ENCODE results near the gene SYK. TPM values are rescaled to one million over a fixed set of nuclear protein-coding genes. Genes with fewer than 3 reads are reported as not detected.

The SYK gene
- total RNA-seq, 2 donors from 2014 or later, result 2.5 to 6.0 TPM

DNA sequence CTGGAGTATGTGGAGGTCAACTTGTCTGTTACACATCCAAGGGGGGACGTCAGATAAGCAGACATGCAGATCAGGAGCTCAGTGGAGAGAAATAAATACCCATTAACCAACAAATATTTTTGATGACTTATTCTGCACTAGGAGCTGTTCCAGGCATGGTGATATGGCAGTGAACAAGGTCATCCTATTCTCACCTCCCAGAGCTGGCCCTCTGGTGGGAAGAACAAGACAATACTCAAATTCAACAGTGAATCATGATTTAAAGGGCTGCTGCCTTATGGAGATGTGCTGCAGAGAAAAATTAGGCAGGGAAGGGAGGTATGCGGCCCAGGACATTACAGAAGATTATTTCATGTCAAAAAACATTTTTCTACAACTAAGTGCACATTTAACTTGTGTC is 36.5 kb downstream of the SYK start:
- no peaks in the 10 kb centered on the region for H3K36me3 ChIP-seq (ENCODE audit: control insufficient read depth, insufficient read depth, low read length)
- Mint-ChIP-seq H3K4me1 (no peaks in the 10 kb centered on the region), H3K36me3 (ENCODE audit: low read depth) (no peaks in the 10 kb centered on the region), H3K27me3 (ENCODE audit: insufficient read depth) (no peaks in the 10 kb centered on the region), H3K27ac (no peak overlapping the region), H3K9me3 (no peaks in the 10 kb centered on the region), H3K4me3 (no peak overlapping the region)
- H3K27ac ChIP-seq (ENCODE audit: low read depth, low read length), result no peak overlapping the region
- no peaks in the 10 kb centered on the region for H3K27me3 ChIP-seq (ENCODE audit: control insufficient read depth, insufficient read depth, low read length, poor library complexity, severe bottlenecking)
- peak; percentile 64 for TF ChIP-seq CTCF (conservative IDR thresholded peaks at IDR 0.05)
- H3K4me3 ChIP-seq (ENCODE audit: low read length), result no peak overlapping the region
- no peak overlapping the region for H3K9ac ChIP-seq (ENCODE audit: extremely low read depth, low read length, poor library complexity, severe bottlenecking)
- WGBS, 2 experiments (ENCODE audit: insufficient coverage in 1 of 2, insufficient read length in 1 of 2), result 72% methylated on average over 2 of the region's 2 CpGs; no CpG with 5 or more reads in 1 of the 2 experiments
- peak; percentile 27 for DNase-seq
- no peaks in the 10 kb centered on the region for H3K4me1 ChIP-seq (ENCODE audit: control insufficient read depth, insufficient read depth, low read length)
- peaks cover 6% of the 10 kb centered on the region for H3K9me3 ChIP-seq (ENCODE audit: control insufficient read depth, low read length)

- H3K4me1 ChIP-seq (ENCODE audit: control insufficient read depth, insufficient read depth, low read length), result no peaks in the 10 kb centered on the region
- no peaks in the 10 kb centered on the region for H3K27me3 ChIP-seq (ENCODE audit: control insufficient read depth, insufficient read depth, low read length, poor library complexity, severe bottlenecking)
- 92 to 96% methylated on average over 4 to 6 of the region's 6 CpGs for WGBS, 2 experiments (ENCODE audit: insufficient coverage in 1 of 2, insufficient read length in 1 of 2)
- no peak overlapping the region for H3K9ac ChIP-seq (ENCODE audit: extremely low read depth, low read length, poor library complexity, severe bottlenecking)
- H3K4me1 Mint-ChIP-seq, result no peaks in the 10 kb centered on the region
- no peaks in the 10 kb centered on the region for H3K36me3 ChIP-seq (ENCODE audit: control insufficient read depth, insufficient read depth, low read length)
- H3K9me3 ChIP-seq (ENCODE audit: control insufficient read depth, low read length), result peaks cover 6% of the 10 kb centered on the region
- no peak overlapping the region for H3K27ac ChIP-seq (ENCODE audit: low read depth, low read length)
- TF ChIP-seq CTCF (conservative IDR thresholded peaks at IDR 0.05), result no peak
- H3K36me3 Mint-ChIP-seq (ENCODE audit: low read depth), result no peaks in the 10 kb centered on the region
- H3K4me3 ChIP-seq (ENCODE audit: low read length), result no peak overlapping the region
- no peaks in the 10 kb centered on the region for H3K27me3 Mint-ChIP-seq (ENCODE audit: insufficient read depth)
- no peak overlapping the region for H3K4me3 Mint-ChIP-seq
- no peak overlapping the region for H3K27ac Mint-ChIP-seq
- no peak for DNase-seq
- no peaks in the 10 kb centered on the region for H3K9me3 Mint-ChIP-seq
These were observed 37.0 kb downstream of the SYK start for GRCh38 chr9:90838581-90839154.

DNA sequence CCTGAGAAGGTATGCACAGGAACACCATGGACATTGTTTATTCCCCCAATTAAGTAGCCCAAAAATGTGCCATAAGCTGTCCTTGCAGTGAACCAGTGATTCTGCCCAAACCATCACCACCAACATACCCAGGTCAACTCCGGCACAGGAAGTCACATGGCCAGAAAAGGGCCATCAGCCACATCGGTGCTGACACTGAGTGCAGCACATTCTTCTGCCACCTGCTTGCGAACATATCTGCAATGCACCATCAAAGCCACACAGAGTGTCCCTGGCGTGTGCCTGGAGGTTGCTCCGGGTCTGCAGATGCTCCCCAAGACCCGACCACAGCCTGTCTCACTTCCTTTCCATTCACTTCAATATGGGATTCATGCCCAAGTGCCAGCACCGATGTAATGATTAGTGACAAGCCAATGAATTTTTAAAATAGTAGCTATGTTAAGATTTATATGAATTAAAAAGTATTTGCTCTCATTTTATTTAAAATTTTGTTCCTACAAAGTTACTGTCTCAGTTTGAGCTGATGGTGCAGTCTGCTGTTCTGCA is 37.6 kb downstream of the SYK start:
- H3K4me1 Mint-ChIP-seq, result no peaks in the 10 kb centered on the region
- no peak overlapping the region for H3K4me3 Mint-ChIP-seq
- Histone ChIP-seq H3K9me3 (ENCODE audit: control insufficient read depth, low read length) (peaks cover 6% of the 10 kb centered on the region), H3K36me3 (ENCODE audit: control insufficient read depth, insufficient read depth, low read length) (no peaks in the 10 kb centered on the region), H3K4me3 (ENCODE audit: low read length) (no peak overlapping the region), H3K27me3 (ENCODE audit: control insufficient read depth, insufficient read depth, low read length, poor library complexity, severe bottlenecking) (no peaks in the 10 kb centered on the region), H3K4me1 (ENCODE audit: control insufficient read depth, insufficient read depth, low read length) (no peaks in the 10 kb centered on the region), H3K27ac (ENCODE audit: low read depth, low read length) (no peak overlapping the region), H3K9ac (ENCODE audit: extremely low read depth, low read length, poor library complexity, severe bottlenecking) (no peak overlapping the region)
- TF ChIP-seq CTCF (conservative IDR thresholded peaks at IDR 0.05), result no peak
- no peaks in the 10 kb centered on the region for H3K36me3 Mint-ChIP-seq (ENCODE audit: low read depth)
- WGBS, 2 experiments (ENCODE audit: insufficient coverage in 1 of 2, insufficient read length in 1 of 2), result 91 to 95% methylated on average over 6 of the region's 7 CpGs
- H3K9me3 Mint-ChIP-seq, result no peaks in the 10 kb centered on the region
- no peaks in the 10 kb centered on the region for H3K27me3 Mint-ChIP-seq (ENCODE audit: insufficient read depth)
- no peak for DNase-seq
- H3K27ac Mint-ChIP-seq, result no peak overlapping the region

Measured in endodermal cell (in vitro differentiated cells).